Measurements from ENCODE around the gene PLEKHA4.

DNA sequence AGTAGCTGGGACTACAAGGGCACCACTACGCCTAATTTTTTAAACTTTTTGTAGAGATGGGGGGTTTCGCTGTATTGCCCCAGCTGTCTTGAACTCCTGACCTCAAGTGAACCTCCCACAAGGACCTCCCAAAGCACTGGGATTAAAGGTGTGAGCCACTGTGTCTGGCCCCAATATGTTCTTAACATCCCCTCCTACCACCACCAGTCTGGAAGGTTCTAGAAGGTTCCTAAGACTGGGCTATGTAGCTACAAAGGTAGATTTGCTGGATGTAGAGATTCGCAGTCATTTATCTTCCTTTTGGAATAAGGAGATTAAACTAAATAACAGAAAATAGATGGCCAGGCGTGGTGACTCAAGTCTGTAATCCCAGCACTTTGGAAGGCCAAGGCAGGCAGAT, 37.5 kb downstream of the PLEKHA4 start:
- TF ChIP-seq TAF1 (IDR thresholded peaks at IDR 0.05; ENCODE audit: low read depth, low read length) (no peak), POLR2A (IDR thresholded peaks at IDR 0.05; ENCODE audit: low read depth, low read length) (no peak), POLR2AphosphoS5 (IDR thresholded peaks at IDR 0.05; ENCODE audit: low read depth, low read length) (no peak), POU2F2 (IDR thresholded peaks at IDR 0.05; ENCODE audit: low read depth, low read length) (no peak)
